Activated B cell treated with CpG ODN at 0.5 μM for 24 hours (primary cell): ENCODE results near the gene POLR1B. TPM values are rescaled to one million over a fixed set of nuclear protein-coding genes. Genes with fewer than 3 reads are reported as not detected.
"Not testable (repeated sequence)": the region's sequence is repeated elsewhere in the genome, so short reads cannot be mapped to it uniquely, and the experiment has no call there.

ENCODE experiments used
- ATAC-seq: fragments of 200-7000 bp; cut with Tn5 transposase; one replicate; pipeline ENCODE4 v1.10.0; 2021; ENCODE audit warnings: low read depth, mild to moderate bottlenecking, moderate library complexity
- CTCF ChIA-PET: fragments of 350-600 bp; sonication (Branson Sonifier 250); formaldehyde crosslinking; loops from one replicate; lab custom pipeline; 2021; ENCODE audit warnings: antibody characterized with exemption; lab: Charles Lee
- POLR2A ChIA-PET: fragments of 350-600 bp; sonication (Branson Sonifier 250); formaldehyde crosslinking; loops from one replicate; lab custom pipeline; 2021; ENCODE audit warnings: antibody characterized with exemption; lab: Charles Lee
- DNase-seq: peaks from one replicate; pipeline ENCODE4 v3.0.0; 2022
- H3K27ac Mint-ChIP-seq: one replicate; pipeline ENCODE4 v1.8.0; 2020; ENCODE audit warnings: mixed read lengths
- H3K27me3 Mint-ChIP-seq: one replicate; pipeline ENCODE4 v1.8.0; 2021; ENCODE audit warnings: mixed read lengths
- H3K36me3 Mint-ChIP-seq: one replicate; pipeline ENCODE4 v1.8.0; 2021; ENCODE audit warnings: low read depth, mixed read lengths
- H3K4me1 Mint-ChIP-seq: one replicate; pipeline ENCODE4 v1.8.0; 2021; ENCODE audit warnings: mixed read lengths
- H3K4me3 Mint-ChIP-seq: one replicate; pipeline ENCODE4 v1.8.0; 2020; ENCODE audit warnings: mild to moderate bottlenecking, mixed read lengths
- H3K9me3 Mint-ChIP-seq: one replicate; pipeline ENCODE4 v1.8.0; 2020; ENCODE audit warnings: mixed read lengths
- intact Hi-C: fragments of 100-400 bp; cut with micrococcal nuclease; formaldehyde crosslinking; loops from one replicate; pipeline ENCODE4 v1.15.1; 2024
- total RNA-seq: library from RNA; stranded (reverse); gene quantifications from 2 replicates; pipeline ENCODE4 v1.2.3, GENCODE V29; 2022
- TF ChIP-seq, protein P1 (sequence below): fragments of 200-600 bp; IDR thresholded peaks from one replicate; pipeline ENCODE4 v1.8.0; 2022; ENCODE audit warnings: antibody characterized with exemption, mild to moderate bottlenecking

POLR1B gene
- total RNA-seq, 1 donor from 2014 or later, result 48.8 TPM

DNA sequence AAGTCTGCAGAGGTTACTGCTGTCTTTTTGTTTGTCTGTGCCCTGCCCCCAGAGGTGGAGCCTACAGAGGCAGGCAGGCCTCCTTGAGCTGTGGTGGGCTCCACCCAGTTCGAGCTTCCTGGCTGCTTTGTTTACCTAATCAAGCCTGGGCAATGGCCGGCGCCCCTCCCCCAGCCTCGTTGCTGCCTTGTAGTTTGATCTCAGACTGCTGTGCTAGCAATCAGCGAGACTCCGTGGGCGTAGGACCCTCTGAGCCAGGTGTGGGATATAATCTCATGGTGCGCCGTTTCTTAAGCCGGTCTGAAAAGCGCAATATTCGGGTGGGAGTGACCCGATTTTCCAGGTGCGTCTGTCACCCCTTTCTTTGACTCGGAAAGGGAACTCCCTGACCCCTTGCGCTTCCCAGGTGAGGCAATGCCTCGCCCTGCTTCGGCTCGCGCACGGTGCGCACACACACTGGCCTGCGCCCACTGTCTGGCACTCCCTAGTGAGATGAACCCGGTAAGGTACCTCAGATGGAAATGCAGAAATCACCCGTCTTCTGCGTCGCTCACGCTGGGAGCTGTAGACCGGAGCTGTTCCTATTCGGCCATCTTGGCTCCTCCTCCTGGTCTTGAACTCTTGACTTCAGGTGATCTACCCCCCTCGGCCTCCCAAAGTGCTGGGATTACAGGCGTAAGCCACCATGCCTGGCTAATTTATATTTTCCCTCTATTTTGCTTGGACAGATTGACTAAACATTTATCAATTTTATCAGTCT is 32.8 kb upstream of the POLR1B start:
- intact Hi-C loops, H3K27ac Mint-ChIP-seq, ATAC-seq, H3K4me3 Mint-ChIP-seq, DNase-seq, CTCF ChIA-PET, POLR2A ChIA-PET, H3K4me1 Mint-ChIP-seq, H3K27me3 Mint-ChIP-seq, H3K9me3 Mint-ChIP-seq: not testable (repeated sequence)
- H3K36me3 Mint-ChIP-seq, result peaks cover 11% of the 10 kb centered on the region

DNA sequence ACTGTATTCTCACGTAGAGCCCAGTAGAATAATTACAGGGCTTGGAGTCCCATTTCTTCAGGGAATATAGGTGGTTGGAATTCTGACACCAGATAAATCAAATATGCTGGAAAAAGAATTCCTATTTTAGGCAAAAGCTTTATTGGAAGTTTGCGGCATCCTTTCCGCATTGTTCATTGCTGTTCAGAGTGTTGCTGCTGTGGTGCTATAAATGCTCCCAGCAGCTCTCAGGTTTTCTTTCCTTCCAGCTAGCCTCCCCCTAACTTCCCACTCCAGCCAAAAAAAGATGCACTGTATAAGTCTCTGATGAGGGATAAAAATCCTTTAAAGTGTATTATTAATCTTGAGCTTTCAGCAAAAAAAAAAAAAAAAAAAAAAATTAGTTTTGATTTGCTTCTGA is 25.5 kb upstream of the POLR1B start:
- Mint-ChIP-seq H3K36me3 (peaks cover 39% of the 10 kb centered on the region), H3K27me3 (no peaks in the 10 kb centered on the region), H3K27ac (no peak overlapping the region), H3K4me3 (no peak overlapping the region), H3K9me3 (no peaks in the 10 kb centered on the region), H3K4me1 (no peaks in the 10 kb centered on the region)
- DNase-seq, result no peak
- TF ChIP-seq, protein P1, sequence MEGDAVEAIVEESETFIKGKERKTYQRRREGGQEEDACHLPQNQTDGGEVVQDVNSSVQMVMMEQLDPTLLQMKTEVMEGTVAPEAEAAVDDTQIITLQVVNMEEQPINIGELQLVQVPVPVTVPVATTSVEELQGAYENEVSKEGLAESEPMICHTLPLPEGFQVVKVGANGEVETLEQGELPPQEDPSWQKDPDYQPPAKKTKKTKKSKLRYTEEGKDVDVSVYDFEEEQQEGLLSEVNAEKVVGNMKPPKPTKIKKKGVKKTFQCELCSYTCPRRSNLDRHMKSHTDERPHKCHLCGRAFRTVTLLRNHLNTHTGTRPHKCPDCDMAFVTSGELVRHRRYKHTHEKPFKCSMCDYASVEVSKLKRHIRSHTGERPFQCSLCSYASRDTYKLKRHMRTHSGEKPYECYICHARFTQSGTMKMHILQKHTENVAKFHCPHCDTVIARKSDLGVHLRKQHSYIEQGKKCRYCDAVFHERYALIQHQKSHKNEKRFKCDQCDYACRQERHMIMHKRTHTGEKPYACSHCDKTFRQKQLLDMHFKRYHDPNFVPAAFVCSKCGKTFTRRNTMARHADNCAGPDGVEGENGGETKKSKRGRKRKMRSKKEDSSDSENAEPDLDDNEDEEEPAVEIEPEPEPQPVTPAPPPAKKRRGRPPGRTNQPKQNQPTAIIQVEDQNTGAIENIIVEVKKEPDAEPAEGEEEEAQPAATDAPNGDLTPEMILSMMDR, result no peak
- CTCF ChIA-PET, result no interaction called here
- no peak for ATAC-seq
- intact Hi-C loops, result no loop called here
- POLR2A ChIA-PET, result interaction anchor here (0.6 kb wide), 1 partner anchor 64 kb away, joined by 5 read pairs; no protein-coding TSS in a partner anchor

DNA sequence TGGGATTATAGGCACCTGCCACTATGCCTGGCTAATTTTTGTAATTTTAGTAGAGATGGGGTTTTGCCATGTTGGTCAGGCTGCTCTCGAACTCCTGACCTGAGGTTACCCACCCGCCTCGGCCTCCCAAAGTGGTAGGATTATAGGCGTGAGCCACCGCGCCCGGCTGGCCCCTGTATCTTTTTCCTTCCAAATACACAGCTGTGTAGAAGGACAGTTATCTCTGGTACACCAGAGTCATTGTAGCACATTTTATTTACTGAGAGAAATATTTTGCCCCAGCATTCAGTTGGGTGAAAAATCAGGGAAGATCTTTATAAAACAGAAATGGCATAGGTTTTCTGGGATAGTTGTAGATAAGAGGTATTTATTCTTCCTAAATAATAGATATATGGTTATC is 23.5 kb upstream of the POLR1B start:
- TF ChIP-seq, protein P1, result no peak
- Mint-ChIP-seq H3K4me3 (no peak overlapping the region), H3K36me3 (peaks cover 50% of the 10 kb centered on the region), H3K4me1 (no peaks in the 10 kb centered on the region), H3K27me3 (no peaks in the 10 kb centered on the region), H3K27ac (no peak overlapping the region), H3K9me3 (no peaks in the 10 kb centered on the region)
- ChIA-PET POLR2A (no interaction called here), CTCF (no interaction called here)
- DNase-seq (no peak), ATAC-seq (no peak)
- intact Hi-C loops, result no loop called here

DNA sequence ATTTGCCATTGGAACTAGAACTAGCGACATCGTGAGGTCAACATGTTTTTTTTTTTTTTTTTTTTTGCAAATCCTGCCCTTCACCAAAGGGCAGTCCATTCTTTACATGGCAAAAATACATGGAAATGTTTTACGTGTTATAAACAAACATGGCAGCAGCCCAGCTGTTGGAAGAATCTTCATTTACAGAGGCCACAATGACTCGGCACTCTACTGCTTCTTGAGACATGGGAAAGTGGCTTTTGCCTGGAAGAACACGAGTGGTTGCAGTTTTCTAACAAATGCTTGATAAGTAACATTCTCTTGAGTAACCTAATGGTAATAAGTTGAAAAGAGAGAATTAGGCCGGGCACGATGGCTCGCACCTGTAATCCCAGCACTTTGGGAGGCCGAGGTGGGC is 22.8 kb upstream of the POLR1B start:
- no peaks in the 10 kb centered on the region for H3K4me1 Mint-ChIP-seq
- TF ChIP-seq, protein P1, result no peak
- H3K9me3 Mint-ChIP-seq, result no peaks in the 10 kb centered on the region
- intact Hi-C loops, result no loop called here
- POLR2A ChIA-PET, result no interaction called here
- peaks cover 49% of the 10 kb centered on the region for H3K36me3 Mint-ChIP-seq
- no peaks in the 10 kb centered on the region for H3K27me3 Mint-ChIP-seq
- DNase-seq (no peak), ATAC-seq (no peak)
- no peak overlapping the region for H3K27ac Mint-ChIP-seq
- H3K4me3 Mint-ChIP-seq, result no peak overlapping the region
- CTCF ChIA-PET, result no interaction called here

DNA sequence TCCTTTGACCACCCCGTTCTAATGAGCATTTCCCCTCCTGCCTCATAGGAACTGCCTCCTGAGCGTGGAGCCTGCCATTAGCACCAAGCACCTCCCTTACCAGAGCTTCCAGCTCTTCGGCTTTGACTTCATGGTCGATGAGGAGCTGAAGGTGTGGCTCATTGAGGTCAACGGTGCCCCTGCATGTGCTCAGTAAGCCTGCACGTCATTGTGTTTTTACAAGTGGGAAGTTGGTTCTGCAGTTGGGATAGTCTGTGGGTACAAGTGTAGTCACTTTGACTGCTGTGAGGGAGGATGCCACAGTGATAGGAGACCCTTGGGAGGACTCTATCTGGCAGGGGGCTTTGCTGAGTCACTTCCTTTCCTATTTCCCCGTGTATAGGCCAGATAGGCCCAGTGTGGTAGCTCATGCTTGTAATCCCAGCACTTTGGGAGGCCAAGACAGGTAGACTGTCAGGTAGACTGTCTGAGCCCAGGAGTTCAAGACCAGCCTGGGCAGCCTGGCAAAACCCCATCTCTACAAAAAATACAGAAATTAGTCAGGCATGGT is 22.0 kb upstream of the POLR1B start:
- no peak for DNase-seq
- Mint-ChIP-seq H3K4me1 (no peaks in the 10 kb centered on the region), H3K27me3 (no peaks in the 10 kb centered on the region), H3K36me3 (peaks cover 47% of the 10 kb centered on the region), H3K9me3 (no peaks in the 10 kb centered on the region), H3K27ac (no peak overlapping the region), H3K4me3 (no peak overlapping the region)
- TF ChIP-seq, protein P1, result no peak
- ChIA-PET POLR2A (no interaction called here), CTCF (interaction anchor here (0.6 kb wide), 1 partner anchor 34 kb away, joined by 3 read pairs; no protein-coding TSS in a partner anchor)
- no peak for ATAC-seq
- intact Hi-C loops, result no loop called here
